HFF-Myc (cell line): ENCODE results near the gene NSDHL.
"Not testable (repeated sequence)": the region's sequence is repeated elsewhere in the genome, so short reads cannot be mapped to it uniquely, and the experiment has no call there.

Experiments used
- DNase-seq: peaks from one replicate; pipeline ENCODE4 v3.0.0-alpha.2; 2011; ENCODE audit warnings: low read depth; ENCODE audit errors: extremely low read depth
- H3K4me3 ChIP-seq: replicated peaks from 2 replicates; pipeline ENCODE4 v1.5.1; 2011; ENCODE audit warnings: low read depth, mild to moderate bottlenecking, control low read depth, low read length
- CTCF ChIP-seq: IDR thresholded peaks from 2 replicates; pipeline ENCODE4 v1.5.1; 2012; ENCODE audit warnings: mild to moderate bottlenecking, low read depth, low read length, control low read depth; ENCODE audit errors: missing control alignments

NSDHL gene

GRCh38 chrX:152903589-152903988 is 72.7 kb downstream of the NSDHL start:
- no peak overlapping the region for H3K4me3 ChIP-seq
- no peak for TF ChIP-seq CTCF
- DNase-seq = no peak

GRCh38 chrX:152904151-152905080 is 73.6 kb downstream of the NSDHL start:
- peak; percentile 77 for TF ChIP-seq CTCF
- DNase-seq = no peak
- H3K4me3 ChIP-seq = no peak overlapping the region

- DNase-seq = no peak
- TF ChIP-seq CTCF = no peak
- no peak overlapping the region for H3K4me3 ChIP-seq
Observed at GRCh38 chrX:152905081-152905420, 74.2 kb downstream of the NSDHL start.

- no peak overlapping the region for H3K4me3 ChIP-seq
- DNase-seq = no peak
- TF ChIP-seq CTCF = no peak
Observed at GRCh38 chrX:152907084-152907651, 76.3 kb downstream of the NSDHL start.

- DNase-seq = no peak
- TF ChIP-seq CTCF = no peak
- H3K4me3 ChIP-seq = no peak overlapping the region
Observed at GRCh38 chrX:152908486-152908885, 77.6 kb downstream of the NSDHL start.

- DNase-seq, H3K4me3 ChIP-seq: not testable (repeated sequence)
Observed at GRCh38 chrX:152910018-152910417, 79.2 kb downstream of the NSDHL start.

- no peak for TF ChIP-seq CTCF
- no peak overlapping the region for H3K4me3 ChIP-seq
- DNase-seq = no peak
Observed at GRCh38 chrX:152912106-152912505, 81.2 kb downstream of the NSDHL start.
